ENCODE data around the gene HNRNPM.
"Not testable (repeated sequence)": the region's sequence is repeated elsewhere in the genome, so short reads cannot be mapped to it uniquely, and the experiment has no call there.

Gene HNRNPM

GRCh38 chr19:8504919-8505318 is 60.1 kb downstream of the HNRNPM start:
- Mint-ChIP-seq H3K9me3 (no peaks in the 10 kb centered on the region), H3K27ac (no peak overlapping the region), H3K4me3 (peak overlapping the region; percentile 93 to 95), H3K4me1 (ENCODE audit: low read depth in 2 of 2) (peaks cover 11 to 22% of the 10 kb centered on the region in 2 donors), H3K27me3 (no peaks in the 10 kb centered on the region), H3K36me3 (ENCODE audit: insufficient read depth) (peaks cover 25% of the 10 kb centered on the region)
- no peak for DNase-seq
- no peak for ATAC-seq (replicated peaks)

- Mint-ChIP-seq H3K4me3 (peak overlapping the region; percentile 93 to 95), H3K27me3 (no peaks in the 10 kb centered on the region), H3K4me1 (ENCODE audit: low read depth in 2 of 2) (peaks cover 11 to 22% of the 10 kb centered on the region in 2 donors), H3K27ac (peak overlapping the region; percentile 71 to 87), H3K9me3 (no peaks in the 10 kb centered on the region), H3K36me3 (ENCODE audit: insufficient read depth) (peaks cover 27% of the 10 kb centered on the region)
- DNase-seq (peak; percentile 56 to 63 (median 57)), ATAC-seq (replicated peaks) (peak; percentile 71)
These were observed 61.1 kb downstream of the HNRNPM start for GRCh38 chr19:8505680-8506401.

GRCh38 chr19:8506402-8506957 is 61.7 kb downstream of the HNRNPM start:
- H3K9me3 Mint-ChIP-seq: no peaks in the 10 kb centered on the region
- no peak for DNase-seq
- peak overlapping the region; percentile 71 to 87 for H3K27ac Mint-ChIP-seq
- ATAC-seq (replicated peaks): no peak
- no peaks in the 10 kb centered on the region for H3K27me3 Mint-ChIP-seq
- H3K36me3 Mint-ChIP-seq (ENCODE audit: insufficient read depth): peaks cover 24% of the 10 kb centered on the region
- peak overlapping the region; percentile 93 to 95 for H3K4me3 Mint-ChIP-seq
- peaks cover 11 to 21% of the 10 kb centered on the region in 2 donors for H3K4me1 Mint-ChIP-seq (ENCODE audit: low read depth in 2 of 2)

GRCh38 chr19:8510589-8511115 is 65.9 kb downstream of the HNRNPM start:
- no peak for DNase-seq
- Mint-ChIP-seq H3K4me3 (no peak overlapping the region), H3K36me3 (ENCODE audit: insufficient read depth) (peaks cover 36% of the 10 kb centered on the region), H3K4me1 (ENCODE audit: low read depth in 2 of 2) (peaks cover 25 to 28% of the 10 kb centered on the region in 2 donors), H3K27me3 (no peaks in the 10 kb centered on the region), H3K9me3 (no peaks in the 10 kb centered on the region), H3K27ac (no peak overlapping the region)
- no peak for ATAC-seq (replicated peaks)

GRCh38 chr19:8511573-8512101 is 66.9 kb downstream of the HNRNPM start:
- peaks cover 27 to 29% of the 10 kb centered on the region in 2 donors for H3K4me1 Mint-ChIP-seq (ENCODE audit: low read depth in 2 of 2)
- no peak overlapping the region for H3K27ac Mint-ChIP-seq
- no peaks in the 10 kb centered on the region for H3K27me3 Mint-ChIP-seq
- H3K4me3 Mint-ChIP-seq: peak overlapping the region in 1 of 2 donors; percentile 48
- no peaks in the 10 kb centered on the region for H3K9me3 Mint-ChIP-seq
- ATAC-seq (replicated peaks): no peak
- peaks cover 37% of the 10 kb centered on the region for H3K36me3 Mint-ChIP-seq (ENCODE audit: insufficient read depth)
- DNase-seq: no peak

GRCh38 chr19:8512115-8512967 is 67.6 kb downstream of the HNRNPM start:
- H3K27me3 Mint-ChIP-seq: no peaks in the 10 kb centered on the region
- no peak for DNase-seq
- ATAC-seq (replicated peaks): no peak
- H3K4me3 Mint-ChIP-seq: peak overlapping the region in 1 of 2 donors; percentile 48
- peaks cover 44% of the 10 kb centered on the region for H3K36me3 Mint-ChIP-seq (ENCODE audit: insufficient read depth)
- peaks cover 30 to 34% of the 10 kb centered on the region in 2 donors for H3K4me1 Mint-ChIP-seq (ENCODE audit: low read depth in 2 of 2)
- no peaks in the 10 kb centered on the region for H3K9me3 Mint-ChIP-seq
- no peak overlapping the region for H3K27ac Mint-ChIP-seq

GRCh38 chr19:8513036-8513686 is 68.4 kb downstream of the HNRNPM start:
- Mint-ChIP-seq H3K4me1 (ENCODE audit: low read depth in 2 of 2) (peaks cover 37 to 42% of the 10 kb centered on the region in 2 donors), H3K27me3 (no peaks in the 10 kb centered on the region), H3K9me3 (no peaks in the 10 kb centered on the region), H3K27ac (peak overlapping the region; percentile 97 to 99), H3K4me3 (peak overlapping the region; percentile 89 to 91), H3K36me3 (ENCODE audit: insufficient read depth) (peaks cover 45% of the 10 kb centered on the region)
- no peak for DNase-seq
- no peak for ATAC-seq (replicated peaks)

GRCh38 chr19:8513687-8514504 is 69.1 kb downstream of the HNRNPM start, which contains the start of gene ZNF414:
Gene ZNF414 (minus strand): TSS chr19:8514167. CDS start chr19:8514046, 121 bp downstream.
- H3K27ac Mint-ChIP-seq: peak within 1 kb of the TSS; percentile 97 to 99
- H3K9me3 Mint-ChIP-seq: no peaks in the 10 kb centered on the region
- H3K4me1 Mint-ChIP-seq (ENCODE audit: low read depth in 2 of 2): peaks cover 42 to 49% of the 10 kb centered on the region in 2 donors
- H3K36me3 Mint-ChIP-seq (ENCODE audit: insufficient read depth): peaks cover 47% of the 10 kb centered on the region
- DNase-seq (peak; percentile 95 to 98 (median 97)), ATAC-seq (replicated peaks) (peak; percentile 73)
- H3K27me3 Mint-ChIP-seq: no peaks in the 10 kb centered on the region
- peak within 1 kb of the TSS; percentile 89 to 91 for H3K4me3 Mint-ChIP-seq

GRCh38 chr19:8514505-8515009 is 69.8 kb downstream of the HNRNPM start:
- H3K36me3 Mint-ChIP-seq (ENCODE audit: insufficient read depth): peaks cover 43% of the 10 kb centered on the region
- not testable (repeated sequence) for H3K27me3 Mint-ChIP-seq; H3K9me3 Mint-ChIP-seq; ATAC-seq (replicated peaks); DNase-seq
- H3K4me3 Mint-ChIP-seq: peak overlapping the region; percentile 89 to 91
- H3K27ac Mint-ChIP-seq: peak overlapping the region; percentile 97 to 99
- peaks cover 42 to 49% of the 10 kb centered on the region in 2 donors for H3K4me1 Mint-ChIP-seq (ENCODE audit: low read depth in 2 of 2)

GRCh38 chr19:8515317-8515716 is 70.5 kb downstream of the HNRNPM start:
- peak; percentile 48 for ATAC-seq (replicated peaks)
- H3K4me1 Mint-ChIP-seq (ENCODE audit: low read depth in 2 of 2): peaks cover 46 to 49% of the 10 kb centered on the region in 2 donors

GRCh38 chr19:8517551-8518442 is 73.0 kb downstream of the HNRNPM start:
- Mint-ChIP-seq H3K27ac (peak overlapping the region; percentile 97 to 99), H3K27me3 (no peaks in the 10 kb centered on the region), H3K36me3 (ENCODE audit: insufficient read depth) (peaks cover 40% of the 10 kb centered on the region), H3K4me1 (ENCODE audit: low read depth in 2 of 2) (peaks cover 45 to 49% of the 10 kb centered on the region in 2 donors), H3K9me3 (no peaks in the 10 kb centered on the region), H3K4me3 (peak overlapping the region; percentile 61 to 89)
- ATAC-seq (replicated peaks) (peak; percentile 53), DNase-seq (peak; percentile 48 to 50 (median 48))

More at GRCh38 chr19:8515317-8515716, 70.5 kb downstream of the HNRNPM start:
- peak overlapping the region; percentile 89 to 91 for H3K4me3 Mint-ChIP-seq
- DNase-seq: peak in 2 of 3 experiments; percentile 59 to 60
- H3K36me3 Mint-ChIP-seq (ENCODE audit: insufficient read depth): peaks cover 40% of the 10 kb centered on the region
- no peaks in the 10 kb centered on the region for H3K27me3 Mint-ChIP-seq
- H3K27ac Mint-ChIP-seq: peak overlapping the region; percentile 97 to 99
- no peaks in the 10 kb centered on the region for H3K9me3 Mint-ChIP-seq

Data from effector memory CD8-positive, alpha-beta T cell (primary cell).